ENCODE results near the gene VDR.

VDR gene

GRCh38 chr12:47885012-47885501 is 19.7 kb downstream of the VDR start:
- H3K27ac ChIP-seq = no peak overlapping the region
- TF ChIP-seq ZFX (IDR thresholded peaks at IDR 0.05) = no peak
- TF ChIP-seq, protein P1, sequence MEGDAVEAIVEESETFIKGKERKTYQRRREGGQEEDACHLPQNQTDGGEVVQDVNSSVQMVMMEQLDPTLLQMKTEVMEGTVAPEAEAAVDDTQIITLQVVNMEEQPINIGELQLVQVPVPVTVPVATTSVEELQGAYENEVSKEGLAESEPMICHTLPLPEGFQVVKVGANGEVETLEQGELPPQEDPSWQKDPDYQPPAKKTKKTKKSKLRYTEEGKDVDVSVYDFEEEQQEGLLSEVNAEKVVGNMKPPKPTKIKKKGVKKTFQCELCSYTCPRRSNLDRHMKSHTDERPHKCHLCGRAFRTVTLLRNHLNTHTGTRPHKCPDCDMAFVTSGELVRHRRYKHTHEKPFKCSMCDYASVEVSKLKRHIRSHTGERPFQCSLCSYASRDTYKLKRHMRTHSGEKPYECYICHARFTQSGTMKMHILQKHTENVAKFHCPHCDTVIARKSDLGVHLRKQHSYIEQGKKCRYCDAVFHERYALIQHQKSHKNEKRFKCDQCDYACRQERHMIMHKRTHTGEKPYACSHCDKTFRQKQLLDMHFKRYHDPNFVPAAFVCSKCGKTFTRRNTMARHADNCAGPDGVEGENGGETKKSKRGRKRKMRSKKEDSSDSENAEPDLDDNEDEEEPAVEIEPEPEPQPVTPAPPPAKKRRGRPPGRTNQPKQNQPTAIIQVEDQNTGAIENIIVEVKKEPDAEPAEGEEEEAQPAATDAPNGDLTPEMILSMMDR (conservative IDR thresholded peaks at IDR 0.05) = no peak

DNA sequence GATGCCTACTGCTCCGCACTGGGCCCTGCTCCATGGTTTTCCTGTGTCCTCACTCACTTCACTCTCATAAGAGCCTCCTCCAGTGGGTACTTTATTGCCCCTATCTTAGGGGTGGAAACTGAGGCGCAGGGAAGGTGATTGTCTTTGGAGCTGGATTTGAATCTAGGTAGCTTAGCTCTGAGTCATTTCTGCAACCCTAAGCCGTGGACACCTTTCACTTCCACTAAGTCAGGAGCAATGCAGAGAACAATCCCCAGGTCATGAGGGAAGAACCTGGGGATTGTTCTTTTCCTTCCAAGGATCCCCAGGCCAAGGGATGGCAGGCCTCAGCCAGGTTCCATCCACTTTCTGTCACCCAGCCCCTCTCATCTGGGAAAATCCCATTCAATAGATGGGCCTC is 20.3 kb downstream of the VDR start:
- no peak overlapping the region for H3K27ac ChIP-seq

DNA sequence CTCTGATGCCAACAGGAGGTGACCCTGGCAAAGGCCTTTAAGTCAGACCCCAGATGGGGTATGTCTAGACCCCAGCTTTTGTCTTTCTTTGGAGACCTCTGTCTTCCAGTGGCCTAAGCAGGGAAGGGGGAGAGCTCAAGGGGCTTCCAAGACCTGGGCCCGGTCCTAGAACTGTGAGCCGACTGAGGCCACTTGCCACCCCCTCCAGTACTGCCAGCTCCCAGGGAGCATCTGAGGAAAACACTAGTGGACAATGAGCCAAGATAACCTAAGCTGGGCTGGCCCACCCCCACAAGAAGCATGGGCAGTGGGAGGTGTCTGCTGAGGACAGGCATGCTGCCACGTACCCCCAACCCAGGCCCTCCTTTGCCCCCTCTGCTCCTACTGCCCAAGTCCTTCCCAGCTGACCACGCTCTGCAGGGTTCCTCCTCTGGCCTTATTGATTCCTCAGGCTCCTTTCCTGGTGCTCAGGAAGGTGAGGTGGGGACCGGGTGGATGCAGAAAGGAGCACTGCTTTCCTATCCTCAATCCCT is 21.1 kb downstream of the VDR start:
- no peak overlapping the region for H3K27ac ChIP-seq
- TF ChIP-seq, protein P1 (conservative IDR thresholded peaks at IDR 0.05) = no peak
- TF ChIP-seq ZFX (IDR thresholded peaks at IDR 0.05) = no peak

More for the DNA sequence above, 20.3 kb downstream of the VDR start:
- TF ChIP-seq, protein P1 (conservative IDR thresholded peaks at IDR 0.05) = no peak
- no peak for TF ChIP-seq ZFX (IDR thresholded peaks at IDR 0.05)

GRCh38 chr12:47882781-47883546 is 21.8 kb downstream of the VDR start:
- TF ChIP-seq, protein P1 (conservative IDR thresholded peaks at IDR 0.05) = no peak
- TF ChIP-seq ZFX (IDR thresholded peaks at IDR 0.05) = no peak
- no peak overlapping the region for H3K27ac ChIP-seq

- no peak for TF ChIP-seq ZFX (IDR thresholded peaks at IDR 0.05)
- TF ChIP-seq, protein P1 (conservative IDR thresholded peaks at IDR 0.05) = no peak
- H3K27ac ChIP-seq = no peak overlapping the region
Observed at GRCh38 chr12:47881826-47882427, 22.9 kb downstream of the VDR start.

DNA sequence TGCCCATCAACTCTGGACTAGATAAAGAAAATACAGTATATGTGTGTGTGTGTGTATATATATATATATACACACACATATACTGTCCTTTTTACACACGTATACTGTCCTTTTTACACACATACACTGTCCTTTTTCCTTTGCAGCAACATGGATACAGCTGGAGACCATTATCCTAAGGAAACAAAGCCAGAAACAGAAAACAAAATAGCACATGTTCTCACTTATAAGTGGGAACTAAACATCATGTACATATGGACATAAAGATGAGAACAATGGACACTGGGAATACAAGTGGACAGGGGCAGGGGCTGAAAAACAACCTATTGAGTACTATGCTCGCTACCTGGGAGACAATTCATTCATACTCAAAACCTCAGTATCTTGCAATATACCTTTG is 23.7 kb downstream of the VDR start:
- TF ChIP-seq ZFX (IDR thresholded peaks at IDR 0.05) = no peak
- TF ChIP-seq, protein P1 (conservative IDR thresholded peaks at IDR 0.05) = no peak
- H3K27ac ChIP-seq = no peak overlapping the region

DNA sequence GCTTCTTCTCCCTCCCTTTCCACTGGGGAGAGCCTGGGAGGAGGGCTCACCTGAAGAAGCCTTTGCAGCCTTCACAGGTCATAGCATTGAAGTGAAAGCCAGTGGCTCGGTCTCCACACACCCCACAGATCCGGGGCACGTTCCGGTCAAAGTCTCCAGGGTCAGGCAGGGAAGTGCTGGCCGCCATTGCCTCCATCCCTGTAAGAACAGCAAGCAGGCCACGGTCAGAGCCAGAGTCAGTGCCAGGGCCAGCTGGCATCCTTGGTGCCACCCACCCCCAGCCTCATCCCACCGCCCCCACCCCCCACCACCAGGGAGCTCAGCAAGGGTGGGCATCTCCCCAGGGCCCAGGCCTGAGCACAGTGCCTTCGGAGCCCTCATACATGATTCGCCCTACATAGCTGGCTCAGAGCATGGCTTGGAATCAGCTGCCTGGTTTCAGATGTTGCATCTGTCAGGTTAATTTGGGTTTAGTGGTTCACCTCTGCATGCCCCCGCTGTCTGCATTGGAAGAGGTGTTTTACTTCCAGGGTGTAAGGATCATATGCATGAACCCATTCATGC is 25.8 kb downstream of the VDR start:
- H3K27ac ChIP-seq = no peak overlapping the region
- TF ChIP-seq, protein P1 (conservative IDR thresholded peaks at IDR 0.05) = no peak
- no peak for TF ChIP-seq ZFX (IDR thresholded peaks at IDR 0.05)

Data from C4-2B (cell line).